Measurements from ENCODE around the gene CCDC63.
"Not testable (repeated sequence)": the region's sequence is repeated elsewhere in the genome, so short reads cannot be mapped to it uniquely, and the experiment has no call there.

CCDC63 gene

GRCh38 chr12:110930348-110931314 lies 83.8 kb downstream of the CCDC63 start:
- Mint-ChIP-seq H3K4me1 (ENCODE audit: low read depth) (no peaks in the 10 kb centered on the region), H3K36me3 (ENCODE audit: low read depth) (no peaks in the 10 kb centered on the region), H3K9me3 (no peaks in the 10 kb centered on the region), H3K27me3 (ENCODE audit: low read depth) (no peaks in the 10 kb centered on the region), H3K4me3 (no peak overlapping the region), H3K27ac (no peak overlapping the region)

- Mint-ChIP-seq H3K9me3 (no peaks in the 10 kb centered on the region), H3K4me1 (ENCODE audit: low read depth) (no peaks in the 10 kb centered on the region), H3K27ac (no peak overlapping the region), H3K27me3 (ENCODE audit: low read depth) (peaks cover 1% of the 10 kb centered on the region), H3K36me3 (ENCODE audit: low read depth) (no peaks in the 10 kb centered on the region), H3K4me3 (no peak overlapping the region)
Observed at GRCh38 chr12:110931315-110931728, 84.5 kb downstream of the CCDC63 start.

- Mint-ChIP-seq H3K27ac (no peak overlapping the region), H3K9me3 (no peaks in the 10 kb centered on the region), H3K4me1 (ENCODE audit: low read depth) (peaks cover 1% of the 10 kb centered on the region), H3K4me3 (no peak overlapping the region), H3K27me3 (ENCODE audit: low read depth) (peaks cover 5% of the 10 kb centered on the region), H3K36me3 (ENCODE audit: low read depth) (no peaks in the 10 kb centered on the region)
Observed at GRCh38 chr12:110932046-110932445, 85.3 kb downstream of the CCDC63 start.

GRCh38 chr12:110933326-110933974 lies 86.7 kb downstream of the CCDC63 start:
- Mint-ChIP-seq H3K4me3 (no peak overlapping the region), H3K27me3 (ENCODE audit: low read depth) (peaks cover 10% of the 10 kb centered on the region), H3K9me3 (no peaks in the 10 kb centered on the region), H3K27ac (no peak overlapping the region), H3K36me3 (ENCODE audit: low read depth) (no peaks in the 10 kb centered on the region), H3K4me1 (ENCODE audit: low read depth) (peaks cover 1% of the 10 kb centered on the region)

DNA sequence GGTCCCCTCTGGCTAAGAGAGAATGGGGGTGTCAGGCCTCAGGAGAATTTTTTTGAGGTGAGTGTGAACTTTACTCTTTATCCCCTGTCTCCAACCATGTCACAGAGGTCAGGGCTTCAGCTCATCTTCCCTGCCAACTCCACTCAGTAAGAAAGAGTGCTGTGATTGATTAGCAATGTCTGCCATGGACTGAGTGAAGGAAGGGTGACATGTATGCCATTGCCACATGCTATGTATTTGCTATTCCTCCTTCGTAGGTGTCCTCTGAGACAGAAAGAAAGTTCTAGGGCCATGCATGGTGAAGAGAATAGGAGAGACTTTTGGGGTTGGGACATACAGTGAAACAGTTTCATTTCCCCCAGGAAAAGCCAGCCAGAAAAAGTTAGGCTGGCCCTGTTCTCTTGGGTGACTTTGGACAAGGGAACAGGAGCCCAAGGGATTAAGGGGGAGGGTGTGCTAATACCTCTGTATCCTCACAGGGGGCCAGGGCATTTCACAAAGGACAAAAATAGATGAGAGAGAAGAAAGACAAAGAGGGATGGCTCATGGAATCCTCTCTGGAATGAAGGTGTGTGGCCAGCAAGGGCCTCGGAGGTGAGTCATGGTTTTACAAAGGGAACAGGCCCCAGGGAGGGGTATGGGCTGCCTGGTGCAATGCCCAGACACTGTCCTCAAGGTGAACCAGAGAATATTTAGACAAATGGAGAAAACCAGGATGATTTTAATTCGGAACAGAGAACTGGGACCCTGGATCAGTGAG lies 87.5 kb downstream of the CCDC63 start:
- H3K4me1 Mint-ChIP-seq (ENCODE audit: low read depth) = peaks cover 1% of the 10 kb centered on the region

GRCh38 chr12:110935588-110935987 lies 88.8 kb downstream of the CCDC63 start:
- Mint-ChIP-seq H3K27me3 (ENCODE audit: low read depth) (peaks cover 10% of the 10 kb centered on the region), H3K36me3 (ENCODE audit: low read depth) (no peaks in the 10 kb centered on the region), H3K27ac (no peak overlapping the region), H3K9me3 (no peaks in the 10 kb centered on the region), H3K4me1 (ENCODE audit: low read depth) (peaks cover 1% of the 10 kb centered on the region), H3K4me3 (no peak overlapping the region)

More for the DNA sequence above, 87.5 kb downstream of the CCDC63 start:
- H3K27ac Mint-ChIP-seq = no peak overlapping the region
- H3K9me3 Mint-ChIP-seq = no peaks in the 10 kb centered on the region
- H3K27me3 Mint-ChIP-seq (ENCODE audit: low read depth) = peaks cover 10% of the 10 kb centered on the region
- no peaks in the 10 kb centered on the region for H3K36me3 Mint-ChIP-seq (ENCODE audit: low read depth)
- H3K4me3 Mint-ChIP-seq = no peak overlapping the region

GRCh38 chr12:110936367-110937103 lies 89.7 kb downstream of the CCDC63 start:
- H3K27ac Mint-ChIP-seq = no peak overlapping the region
- no peak overlapping the region for H3K4me3 Mint-ChIP-seq

DNA sequence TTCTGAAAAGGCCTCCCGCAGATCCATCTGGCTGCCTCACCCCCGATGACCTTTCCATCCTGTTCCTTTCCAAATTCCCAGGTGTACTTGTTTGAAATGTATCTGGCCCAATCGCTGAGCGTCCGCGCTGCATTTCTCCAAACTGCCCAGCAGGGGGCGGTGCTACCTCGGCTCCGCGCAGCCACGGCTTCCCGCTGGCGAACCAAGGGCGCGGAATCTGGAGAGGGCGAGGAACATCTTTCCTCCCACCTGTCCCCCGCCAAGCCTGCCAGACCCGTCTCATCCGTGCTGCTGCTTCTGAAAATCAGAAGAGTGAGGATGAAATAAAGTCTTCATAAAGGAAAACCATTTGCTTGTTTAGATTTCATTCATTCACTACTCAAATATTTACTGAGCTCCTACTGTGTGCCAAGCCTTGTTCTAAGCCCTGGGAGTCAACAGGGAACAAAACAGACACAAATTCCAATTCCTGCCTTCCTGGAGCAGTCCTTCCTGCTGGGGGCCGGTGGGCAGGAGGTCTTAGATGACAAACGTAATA lies 90.4 kb downstream of the CCDC63 start:
- H3K9me3 Mint-ChIP-seq = no peaks in the 10 kb centered on the region
- H3K4me3 Mint-ChIP-seq = no peak overlapping the region
- no peak overlapping the region for H3K27ac Mint-ChIP-seq
- no peaks in the 10 kb centered on the region for H3K36me3 Mint-ChIP-seq (ENCODE audit: low read depth)
- peaks cover 10% of the 10 kb centered on the region for H3K27me3 Mint-ChIP-seq (ENCODE audit: low read depth)
- H3K4me1 Mint-ChIP-seq (ENCODE audit: low read depth) = peaks cover 1% of the 10 kb centered on the region

More at GRCh38 chr12:110936367-110937103, 89.7 kb downstream of the CCDC63 start:
- no peaks in the 10 kb centered on the region for H3K36me3 Mint-ChIP-seq (ENCODE audit: low read depth)
- H3K27me3 Mint-ChIP-seq (ENCODE audit: low read depth) = peaks cover 10% of the 10 kb centered on the region
- H3K9me3 Mint-ChIP-seq = no peaks in the 10 kb centered on the region
- peaks cover 1% of the 10 kb centered on the region for H3K4me1 Mint-ChIP-seq (ENCODE audit: low read depth)

GRCh38 chr12:110940296-110940695 lies 93.5 kb downstream of the CCDC63 start:
- Mint-ChIP-seq H3K27me3 (ENCODE audit: low read depth) (peaks cover 15% of the 10 kb centered on the region), H3K4me3 (no peak overlapping the region), H3K36me3 (ENCODE audit: low read depth) (no peaks in the 10 kb centered on the region), H3K27ac (no peak overlapping the region), H3K9me3 (no peaks in the 10 kb centered on the region), H3K4me1 (ENCODE audit: low read depth) (peaks cover 1% of the 10 kb centered on the region)

DNA sequence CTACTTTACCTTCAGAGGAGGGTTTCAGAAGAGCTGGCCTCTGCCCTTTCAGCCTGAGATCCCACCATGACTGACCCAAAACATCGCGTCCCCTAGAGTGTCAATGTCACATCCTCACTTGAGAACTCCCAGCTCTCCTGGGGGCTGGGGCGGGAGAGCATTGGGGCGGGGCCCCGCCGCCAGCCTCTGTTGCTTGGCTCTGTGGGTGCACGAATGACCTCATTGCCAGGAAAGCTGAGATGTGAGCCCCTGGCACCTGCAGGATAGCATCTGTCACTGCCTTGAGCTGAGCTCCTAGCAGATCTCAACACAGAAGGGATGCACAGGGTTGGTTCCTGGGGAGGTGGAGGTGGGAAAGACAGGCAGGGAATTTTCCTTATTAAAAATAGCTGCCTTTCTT lies 94.1 kb downstream of the CCDC63 start:
- Mint-ChIP-seq H3K27me3 (ENCODE audit: low read depth) (peaks cover 15% of the 10 kb centered on the region), H3K27ac (no peak overlapping the region), H3K4me3 (no peak overlapping the region), H3K36me3 (ENCODE audit: low read depth) (no peaks in the 10 kb centered on the region), H3K4me1 (ENCODE audit: low read depth) (peaks cover 1% of the 10 kb centered on the region), H3K9me3 (peaks cover 4% of the 10 kb centered on the region)

GRCh38 chr12:110941391-110941790 lies 94.6 kb downstream of the CCDC63 start:
- Mint-ChIP-seq H3K36me3 (ENCODE audit: low read depth) (no peaks in the 10 kb centered on the region), H3K4me3 (no peak overlapping the region), H3K4me1 (ENCODE audit: low read depth) (peaks cover 1% of the 10 kb centered on the region), H3K27me3 (ENCODE audit: low read depth) (peaks cover 13% of the 10 kb centered on the region), H3K9me3 (peaks cover 9% of the 10 kb centered on the region), H3K27ac (no peak overlapping the region)

DNA sequence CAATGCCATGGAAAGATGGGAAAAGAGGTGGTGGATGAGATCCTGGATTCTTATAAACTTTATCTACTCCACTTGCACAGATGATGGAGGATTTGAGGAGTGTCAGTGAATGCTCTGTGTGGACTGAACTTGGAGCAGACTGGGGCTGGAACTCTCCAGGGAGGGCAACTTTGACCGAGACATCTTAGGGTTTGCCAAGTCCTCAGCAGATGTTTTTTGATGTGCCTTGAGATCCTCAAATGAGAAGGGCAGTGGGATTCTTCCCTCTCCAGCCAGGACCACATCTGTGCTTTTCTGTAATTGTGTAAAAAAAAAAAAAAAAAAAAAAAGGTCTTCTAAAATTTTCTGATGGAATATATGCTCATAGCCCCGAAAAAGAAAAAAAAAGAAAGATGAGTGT lies 96.6 kb downstream of the CCDC63 start:
- Mint-ChIP-seq H3K27ac (no peak overlapping the region), H3K4me1 (ENCODE audit: low read depth) (no peaks in the 10 kb centered on the region), H3K4me3 (no peak overlapping the region), H3K27me3 (ENCODE audit: low read depth) (peaks cover 5% of the 10 kb centered on the region), H3K36me3 (ENCODE audit: low read depth) (no peaks in the 10 kb centered on the region), H3K9me3 (peaks cover 11% of the 10 kb centered on the region)

- Mint-ChIP-seq H3K27ac (no peak overlapping the region), H3K4me3 (no peak overlapping the region), H3K4me1 (ENCODE audit: low read depth) (no peaks in the 10 kb centered on the region), H3K27me3 (ENCODE audit: low read depth) (no peaks in the 10 kb centered on the region), H3K36me3 (ENCODE audit: low read depth) (no peaks in the 10 kb centered on the region), H3K9me3 (peaks cover 11% of the 10 kb centered on the region)
Observed at GRCh38 chr12:110948041-110948440, 101.3 kb downstream of the CCDC63 start.

GRCh38 chr12:110950466-110950865 lies 103.7 kb downstream of the CCDC63 start:
- peaks cover 11% of the 10 kb centered on the region for H3K9me3 Mint-ChIP-seq
- not testable (repeated sequence) for H3K4me3 Mint-ChIP-seq; H3K4me1 Mint-ChIP-seq (ENCODE audit: low read depth); H3K27ac Mint-ChIP-seq; H3K36me3 Mint-ChIP-seq (ENCODE audit: low read depth); H3K27me3 Mint-ChIP-seq (ENCODE audit: low read depth)

All from T-helper 1 cell treated with Interleukin-12 subunit alpha and Interleukin-12 subunit beta and Interleukin-4 antibody, amounts not matched to agents 30 μg/mL and 1 μg/mL, for 36 hours (primary cell).